ENCODE results near the gene APLP2. TPM values are rescaled to one million over a fixed set of nuclear protein-coding genes. Genes with fewer than 3 reads are reported as not detected.

Gene APLP2
- total and polyA plus RNA-seq, 9 of the 15 experiments (the other 6 are each of a cell fraction or from before 2014, with no cell fraction given): 17.4 to 164 (median 118) TPM

- TF ChIP-seq RCOR1 (IDR thresholded peaks at IDR 0.05; ENCODE audit: borderline replicate concordance in 1 of 2, low read depth in 2 of 2, low read length in 2 of 2) (0 out of 4 replicates have a peak, but pooled peaks of 1 of the 2 experiments have one; percentile 6), SETDB1 (IDR thresholded peaks at IDR 0.05; ENCODE audit: low read length) (no peak), ZBTB43 (CRISPR knock-in tag; IDR thresholded peaks at IDR 0.05) (no peak), NFIX (CRISPR knock-in tag; IDR thresholded peaks at IDR 0.05; ENCODE audit: low read depth) (no peak), PHTF2 (CRISPR knock-in tag; IDR thresholded peaks at IDR 0.05) (no peak), BCOR (IDR thresholded peaks at IDR 0.05) (no peak), ZNF143 (CRISPR knock-in tag; IDR thresholded peaks at IDR 0.05) (no peak), PHB (CRISPR knock-in tag; IDR thresholded peaks at IDR 0.05) (no peak), ZNF57 (CRISPR knock-in tag; IDR thresholded peaks at IDR 0.05) (no peak), JUND (IDR thresholded peaks at IDR 0.05; ENCODE audit: borderline replicate concordance, low read depth, low read length) (peak; percentile 26; the same call in 1 of the 2 replicates), JUND (tag; IDR thresholded peaks at IDR 0.05; ENCODE audit: borderline replicate concordance, low read depth, low read length) (no peak), MYC (IDR thresholded peaks at IDR 0.05; ENCODE audit: low read depth, low read length) (no peak), MYC (CRISPR knock-in tag; IDR thresholded peaks at IDR 0.05; ENCODE audit: borderline replicate concordance, low read depth) (no peak), MAFG (tag; conservative IDR thresholded peaks at IDR 0.05) (peak; percentile 65; the same call in 1 of the 2 replicates), ZNF12 (CRISPR knock-in tag; IDR thresholded peaks at IDR 0.05) (no peak), ZNF830 (CRISPR knock-in tag; IDR thresholded peaks at IDR 0.05) (no peak)
- TF ChIP-seq, protein P1, sequence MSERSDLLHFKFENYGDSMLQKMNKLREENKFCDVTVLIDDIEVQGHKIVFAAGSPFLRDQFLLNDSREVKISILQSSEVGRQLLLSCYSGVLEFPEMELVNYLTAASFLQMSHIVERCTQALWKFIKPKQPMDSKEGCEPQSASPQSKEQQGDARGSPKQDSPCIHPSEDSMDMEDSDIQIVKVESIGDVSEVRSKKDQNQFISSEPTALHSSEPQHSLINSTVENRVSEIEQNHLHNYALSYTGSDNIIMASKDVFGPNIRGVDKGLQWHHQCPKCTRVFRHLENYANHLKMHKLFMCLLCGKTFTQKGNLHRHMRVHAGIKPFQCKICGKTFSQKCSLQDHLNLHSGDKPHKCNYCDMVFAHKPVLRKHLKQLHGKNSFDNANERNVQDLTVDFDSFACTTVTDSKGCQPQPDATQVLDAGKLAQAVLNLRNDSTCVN (CRISPR knock-in tag; IDR thresholded peaks at IDR 0.05): no peak
- TF ChIP-seq, protein P2, sequence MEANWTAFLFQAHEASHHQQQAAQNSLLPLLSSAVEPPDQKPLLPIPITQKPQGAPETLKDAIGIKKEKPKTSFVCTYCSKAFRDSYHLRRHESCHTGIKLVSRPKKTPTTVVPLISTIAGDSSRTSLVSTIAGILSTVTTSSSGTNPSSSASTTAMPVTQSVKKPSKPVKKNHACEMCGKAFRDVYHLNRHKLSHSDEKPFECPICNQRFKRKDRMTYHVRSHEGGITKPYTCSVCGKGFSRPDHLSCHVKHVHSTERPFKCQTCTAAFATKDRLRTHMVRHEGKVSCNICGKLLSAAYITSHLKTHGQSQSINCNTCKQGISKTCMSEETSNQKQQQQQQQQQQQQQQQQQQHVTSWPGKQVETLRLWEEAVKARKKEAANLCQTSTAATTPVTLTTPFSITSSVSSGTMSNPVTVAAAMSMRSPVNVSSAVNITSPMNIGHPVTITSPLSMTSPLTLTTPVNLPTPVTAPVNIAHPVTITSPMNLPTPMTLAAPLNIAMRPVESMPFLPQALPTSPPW (CRISPR knock-in tag; IDR thresholded peaks at IDR 0.05): no peak
Measured at GRCh38 chr11:130131961-130132850, 62.5 kb downstream of the APLP2 start (continued).
